ENCODE measurements around the gene SDHD.
A peak's percentile ranks its signal among the peaks of the same experiment; 100 is the strongest.

Gene SDHD

GRCh38 chr11:112106070-112106469, 19.4 kb downstream of the SDHD start:
- no peak for DNase-seq

DNA sequence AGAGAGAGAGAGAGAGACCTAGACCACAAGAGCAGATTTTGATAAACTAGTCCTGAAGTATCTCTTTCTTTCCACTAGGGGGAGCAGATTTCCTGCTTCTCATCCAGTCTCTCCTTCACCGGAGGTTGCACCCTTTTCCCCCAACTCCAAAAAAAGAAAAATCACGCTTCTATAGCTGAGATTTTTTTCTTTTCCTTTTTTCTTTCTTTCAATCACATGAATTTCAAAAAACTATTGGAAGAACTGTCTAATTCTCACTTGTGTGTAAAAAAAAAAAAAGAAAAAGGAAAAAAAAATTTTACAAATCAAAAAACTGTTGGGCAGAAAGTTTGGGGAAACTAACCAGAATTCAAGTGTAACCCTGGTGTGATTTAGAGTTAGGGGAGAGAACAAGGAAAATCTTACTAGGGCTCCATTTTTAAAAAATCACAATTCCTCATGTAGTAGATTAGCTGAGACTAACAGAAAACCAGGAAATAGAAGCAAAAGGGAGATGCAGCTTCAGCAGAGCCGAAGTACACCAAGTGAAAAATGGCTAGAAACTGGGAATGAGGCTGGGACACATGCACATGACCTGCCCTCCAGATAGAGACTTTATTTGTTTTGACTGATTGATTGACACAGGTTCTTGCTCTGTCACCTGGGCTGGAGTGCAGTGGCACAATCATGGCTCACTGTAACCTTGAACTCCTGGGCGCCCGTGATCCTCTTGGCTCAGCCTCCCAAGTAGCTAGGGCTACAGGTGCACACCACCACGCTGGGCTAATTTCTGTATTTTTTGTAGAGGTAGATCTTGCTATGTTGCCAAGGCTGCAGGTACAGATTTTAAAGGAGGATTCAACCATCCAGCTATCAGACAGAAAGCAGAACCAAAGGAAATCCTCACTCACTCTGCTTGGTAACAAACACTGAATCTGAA, 27.1 kb downstream of the SDHD start:
- DNase-seq = peak; percentile 86

DNA sequence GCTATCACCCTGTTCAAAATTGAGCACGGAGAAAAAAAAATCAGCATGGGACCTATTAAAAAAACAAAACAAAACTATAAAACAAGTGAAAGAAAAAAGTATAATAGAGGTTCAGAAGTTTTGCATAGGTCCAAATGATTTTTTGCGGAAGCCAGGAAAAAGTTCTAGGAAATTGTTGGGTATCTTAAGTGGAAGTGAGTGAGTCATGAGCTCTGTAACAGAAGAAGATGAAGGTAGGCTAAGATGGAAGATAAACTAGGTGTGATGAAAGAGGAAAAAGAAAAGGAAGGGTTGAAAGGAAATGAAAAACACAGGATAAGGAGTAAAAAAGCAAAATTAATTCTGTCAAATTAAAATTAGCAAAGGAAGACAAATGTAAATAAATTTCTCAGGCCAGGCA, 27.8 kb downstream of the SDHD start:
- no peak for DNase-seq

- DNase-seq = no peak
These were observed 28.7 kb downstream of the SDHD start for GRCh38 chr11:112115386-112115785.

DNA sequence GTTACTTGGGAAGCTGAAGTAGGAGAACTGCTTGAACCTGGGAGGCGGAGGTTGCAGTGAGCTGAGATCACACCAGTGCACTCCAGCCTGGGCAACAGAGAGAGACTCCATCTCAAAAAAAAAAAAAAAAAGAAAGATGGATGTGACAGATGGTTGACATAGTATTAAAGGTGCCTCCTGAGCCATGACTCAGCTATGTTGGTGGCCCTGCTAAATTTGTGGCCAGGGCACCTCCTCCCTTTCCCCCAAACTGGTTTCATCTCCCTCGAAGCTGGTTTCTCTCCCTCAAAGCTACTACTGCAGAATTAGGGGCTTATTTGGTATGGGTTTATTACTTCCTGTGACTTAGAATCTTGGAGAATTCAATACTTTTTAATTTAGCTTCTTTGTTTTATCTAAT, 31.5 kb downstream of the SDHD start:
- no peak for DNase-seq

GRCh38 chr11:112121981-112122615, 35.4 kb downstream of the SDHD start:
- DNase-seq = no peak

GRCh38 chr11:112123129-112123528, 36.5 kb downstream of the SDHD start:
- no peak for DNase-seq

- no peak for DNase-seq
These were observed 40.4 kb downstream of the SDHD start for GRCh38 chr11:112127056-112127455.

DNA sequence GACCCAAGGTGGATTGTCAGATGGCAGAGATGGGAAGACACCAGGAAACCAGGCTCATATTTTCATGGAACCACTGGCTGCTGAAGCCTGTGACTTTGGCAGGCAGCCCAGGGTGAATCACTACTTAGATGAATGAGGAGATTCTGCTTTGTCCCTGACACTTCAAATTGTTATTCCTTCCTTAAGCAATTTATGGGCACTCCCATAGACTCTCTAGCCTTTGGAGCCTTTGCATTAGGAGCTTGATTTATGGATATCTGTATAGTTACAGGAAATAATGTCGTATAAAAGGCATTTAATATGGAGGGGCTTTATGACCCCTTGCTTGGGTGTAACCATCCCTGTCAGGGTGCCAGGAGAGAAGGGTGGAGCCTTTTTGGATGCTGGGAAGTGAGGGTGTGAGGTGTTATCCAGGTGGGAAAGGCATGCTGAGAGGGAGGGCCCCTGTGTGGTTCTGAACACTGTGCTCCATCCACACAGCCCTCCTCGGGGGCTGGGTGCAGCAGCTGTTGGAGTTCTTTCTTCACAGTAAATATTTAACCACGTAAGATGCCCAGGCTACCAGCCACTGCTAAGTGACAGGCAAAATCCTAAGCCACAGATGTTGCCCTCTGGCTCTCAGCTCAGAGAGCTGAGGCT, 41.9 kb downstream of the SDHD start:
- DNase-seq = peak; percentile 89

DNA sequence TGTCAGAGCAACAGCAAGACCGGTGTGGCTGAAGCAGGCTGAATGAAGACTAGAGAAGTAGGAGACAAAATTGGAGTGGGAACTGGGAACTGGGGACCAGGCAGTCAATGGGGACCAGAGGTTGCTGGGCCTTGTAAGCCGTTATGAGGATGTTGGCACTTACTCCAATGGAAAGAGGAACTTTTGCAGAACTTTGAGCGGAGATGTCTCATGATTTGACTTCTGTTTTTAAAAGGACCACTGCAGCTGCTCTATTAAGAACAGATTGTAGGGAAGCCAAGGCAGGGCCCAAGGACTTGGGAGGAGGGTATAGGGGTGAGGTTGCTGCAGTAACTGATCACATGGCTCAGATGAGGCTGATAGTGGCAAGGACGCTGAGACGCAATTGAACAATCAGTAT, 43.0 kb downstream of the SDHD start:
- DNase-seq = no peak

GRCh38 chr11:112132737-112133136, 46.1 kb downstream of the SDHD start:
- no peak for DNase-seq

DNA sequence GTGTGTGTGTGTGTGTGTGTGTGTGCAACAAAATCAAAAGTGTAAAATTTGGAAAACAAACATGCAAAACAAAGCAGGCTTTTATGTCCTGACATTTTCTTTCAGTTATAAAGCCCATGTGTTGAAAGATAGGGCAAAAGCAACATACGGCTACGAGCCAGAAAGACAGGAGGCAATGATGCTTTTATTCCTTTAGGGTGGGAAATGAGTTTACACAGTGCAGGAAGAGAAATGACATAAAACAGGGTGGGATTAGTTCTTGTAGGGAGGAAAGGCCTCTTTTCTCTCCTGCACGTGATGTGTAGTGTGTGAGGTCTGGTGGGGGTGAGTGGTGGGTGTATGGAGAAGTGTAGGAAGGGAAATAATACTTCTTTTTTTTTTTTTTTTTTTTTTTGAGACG, 47.8 kb downstream of the SDHD start:
- no peak for DNase-seq

DNA sequence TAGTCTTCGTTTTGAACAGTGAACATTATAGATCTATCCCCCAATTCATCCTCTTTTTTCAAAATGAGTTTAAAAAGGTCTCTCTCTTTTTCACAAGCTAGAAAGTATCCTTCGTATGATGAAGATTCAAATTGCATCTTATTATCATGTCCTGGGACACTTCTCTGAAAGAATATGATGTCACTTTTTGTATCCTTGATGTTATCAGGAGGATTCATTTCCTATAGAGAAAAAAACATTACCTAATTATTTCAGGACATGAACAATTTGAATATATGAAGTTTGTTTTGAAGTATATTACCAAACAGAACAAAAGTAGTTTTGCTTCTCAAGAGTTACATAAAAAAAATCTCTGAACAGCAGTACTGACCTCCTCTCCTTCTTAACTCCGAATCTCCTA, 56.9 kb downstream of the SDHD start:
- no peak for DNase-seq

Data from NCI-H2029 treated with DMSO at 0.1 percent for 48 hours (cell line).